Neuronal stem cell (in vitro differentiated cells): Measurements from ENCODE around the gene FOXO3.

Experiments
- DNase-seq: peaks from one replicate; pipeline ENCODE4 v3.0.0-alpha.2; 2013; ENCODE audit warnings: low spot score
- H2AFZ ChIP-seq: one replicate; pipeline ENCODE4 v1.6.1; 2013; ENCODE audit warnings: mild to moderate bottlenecking, low read length, inconsistent platforms
- H2AK5ac ChIP-seq: 2 replicates; pipeline ENCODE4 v1.6.1; 2013; ENCODE audit warnings: low read depth, mild to moderate bottlenecking, inconsistent platforms, low read length, moderate library complexity, mixed read lengths
- H2BK120ac ChIP-seq: 2 replicates; pipeline ENCODE4 v1.6.1; 2013; ENCODE audit warnings: low read depth, mild to moderate bottlenecking, inconsistent platforms, low read length, moderate library complexity, mixed read lengths
- H2BK12ac ChIP-seq: one replicate; pipeline ENCODE4 v1.6.1; 2013; ENCODE audit warnings: low read length, inconsistent platforms
- H2BK15ac ChIP-seq: 2 replicates; pipeline ENCODE4 v1.6.1; 2013; ENCODE audit warnings: mild to moderate bottlenecking, low read length, inconsistent platforms, mixed read lengths
- H2BK5ac ChIP-seq: one replicate; pipeline ENCODE4 v1.6.1; 2013; ENCODE audit warnings: inconsistent platforms, mild to moderate bottlenecking, low read length, moderate library complexity
- H3K14ac ChIP-seq: one replicate; pipeline ENCODE4 v1.6.1; 2013; ENCODE audit warnings: low read length, inconsistent platforms
- H3K18ac ChIP-seq: 2 replicates; pipeline ENCODE4 v1.6.1; 2013; ENCODE audit warnings: low read length, inconsistent platforms
- H3K23ac ChIP-seq: 2 replicates; pipeline ENCODE4 v1.6.1; 2013; ENCODE audit warnings: low read depth, mild to moderate bottlenecking, mixed read lengths, low read length, inconsistent platforms; ENCODE audit not compliant: poor library complexity
- H3K27ac ChIP-seq: replicated peaks from 3 replicates; pipeline ENCODE4 v1.5.1; 2013; ENCODE audit warnings: low read length, inconsistent platforms
- H3K27me3 ChIP-seq, 3 experiments: 2 replicates each; pipeline ENCODE4 v1.6.1; 2013; ENCODE audit warnings: low read length in 3 of 3, mild to moderate bottlenecking in 2 of 3, inconsistent platforms in 1 of 3, low read depth in 1 of 3, mixed read lengths in 1 of 3, moderate library complexity in 1 of 3; ENCODE audit not compliant: control insufficient read depth in 3 of 3, insufficient read depth in 3 of 3
- H3K36me3 ChIP-seq, 2 donors: replicated peaks in 1 of 2; 2 replicates each; pipeline ENCODE4 v1.6.1; 2013; ENCODE audit warnings: low read length in 2 of 2; ENCODE audit not compliant: control insufficient read depth in 2 of 2, insufficient read depth in 2 of 2
- H3K4ac ChIP-seq: 2 replicates; pipeline ENCODE4 v1.6.1; 2013; ENCODE audit warnings: inconsistent platforms, mild to moderate bottlenecking, low read length, moderate library complexity
- H3K4me1 ChIP-seq, 2 donors: 1 replicate in 1 of 2; 2 replicates in 1 of 2; pipeline ENCODE4 v1.6.1; 2013; ENCODE audit warnings: low read length in 2 of 2, low read depth in 1 of 2; ENCODE audit not compliant: control insufficient read depth in 2 of 2, insufficient read depth in 1 of 2
- H3K4me2 ChIP-seq: one replicate; pipeline ENCODE4 v1.6.1; 2013; ENCODE audit warnings: mild to moderate bottlenecking, low read length, inconsistent platforms; ENCODE audit not compliant: insufficient read depth, poor library complexity, severe bottlenecking
- H3K4me3 ChIP-seq, 2 donors: 2 replicates each; pipeline ENCODE4 v1.5.1; 2013; ENCODE audit warnings: low read length in 2 of 2, mild to moderate bottlenecking in 2 of 2, inconsistent platforms in 1 of 2, moderate library complexity in 1 of 2
- H3K79me1 ChIP-seq: one replicate; pipeline ENCODE4 v1.6.1; 2013; ENCODE audit warnings: low read depth, mild to moderate bottlenecking, inconsistent platforms, low read length, moderate library complexity
- H3K9ac ChIP-seq: one replicate; pipeline ENCODE4 v1.6.1; 2013; ENCODE audit warnings: mild to moderate bottlenecking, low read depth, low read length, inconsistent platforms; ENCODE audit not compliant: poor library complexity
- H3K9me3 ChIP-seq, 2 donors: replicated peaks in 1 of 2; 2 replicates each; pipeline versions ENCODE3 to v1.6.1; 2013; ENCODE audit warnings: low read length in 2 of 2, mild to moderate bottlenecking in 2 of 2, inconsistent platforms in 1 of 2, low read depth in 1 of 2, mixed read lengths in 1 of 2, moderate library complexity in 1 of 2; ENCODE audit not compliant: control insufficient read depth in 2 of 2, insufficient read depth in 1 of 2
- H4K8ac ChIP-seq: one replicate; pipeline ENCODE4 v1.6.1; 2013; ENCODE audit warnings: low read depth, mild to moderate bottlenecking, inconsistent platforms, low read length, moderate library complexity
- H4K91ac ChIP-seq: one replicate; pipeline ENCODE4 v1.6.1; 2013; ENCODE audit warnings: low read length, low read depth, mild to moderate bottlenecking, inconsistent platforms; ENCODE audit not compliant: poor library complexity
- WGBS, 2 donors: extraction: QIAGEN DNeasy Blood & Tissue Kit; methylation state at CpG; one replicate each; pipeline ENCODE4 v1.1.7; 2013; ENCODE audit warnings: missing lambda C conversion rate in 2 of 2, mixed read lengths in 1 of 2; ENCODE audit not compliant: insufficient read length in 2 of 2, insufficient replicate concordance in 1 of 2; ENCODE audit errors: extremely low coverage in 2 of 2; 5-methylcytosine and 5-hydroxymethylcytosine counted together

Gene FOXO3

GRCh38 chr6:108712946-108713345, 152.2 kb downstream of the FOXO3 start:
- WGBS, 2 donors: no CpG with 5 or more reads among the region's 2 CpGs

GRCh38 chr6:108714101-108714765, 153.5 kb downstream of the FOXO3 start:
- Histone ChIP-seq H3K4me1 (no peaks in the 10 kb centered on the region), H3K14ac (no peak overlapping the region), H3K9ac (no peak overlapping the region), H3K23ac (no peak overlapping the region), H4K8ac (no peak overlapping the region), H2BK15ac (no peak overlapping the region), H3K4ac (no peak overlapping the region), H4K91ac (no peak overlapping the region), H3K18ac (no peak overlapping the region), H3K27me3 (peaks cover 0 to 5% (median 0%) of the 10 kb centered on the region in 3 experiments), H3K4me2 (no peak overlapping the region), H2AFZ (no peak overlapping the region), H3K79me1 (no peaks in the 10 kb centered on the region), H3K4me3 (no peak overlapping the region), H3K9me3 (no peaks in the 10 kb centered on the region), H2AK5ac (no peak overlapping the region), H3K36me3 (no peaks in the 10 kb centered on the region), H3K27ac (no peak overlapping the region), H2BK120ac (no peak overlapping the region), H2BK5ac (no peak overlapping the region), H2BK12ac (no peak overlapping the region)
- no CpG with 5 or more reads among the region's 7 CpGs for WGBS, 2 donors
- no peak for DNase-seq

More at GRCh38 chr6:108712946-108713345, 152.2 kb downstream of the FOXO3 start:
- Histone ChIP-seq H4K91ac (no peak overlapping the region), H2AK5ac (no peak overlapping the region), H3K14ac (no peak overlapping the region), H2BK5ac (no peak overlapping the region), H3K79me1 (no peaks in the 10 kb centered on the region), H3K36me3 (no peaks in the 10 kb centered on the region), H3K27me3 (peaks cover 0 to 5% (median 0%) of the 10 kb centered on the region in 3 experiments), H4K8ac (peak overlapping the region; percentile 84), H3K9ac (no peak overlapping the region), H3K4me2 (no peak overlapping the region), H3K9me3 (no peaks in the 10 kb centered on the region), H2BK12ac (no peak overlapping the region), H3K4me1 (no peaks in the 10 kb centered on the region), H3K18ac (no peak overlapping the region), H2AFZ (no peak overlapping the region), H2BK15ac (no peak overlapping the region), H3K27ac (no peak overlapping the region), H3K4ac (no peak overlapping the region), H3K23ac (peak overlapping the region; percentile 62), H2BK120ac (no peak overlapping the region), H3K4me3 (no peak overlapping the region)
- no peak for DNase-seq

- H4K91ac ChIP-seq: no peak overlapping the region
- no CpG with 5 or more reads among the region's 9 CpGs for WGBS, 2 donors
- H3K4me2 ChIP-seq: no peak overlapping the region
- H3K36me3 ChIP-seq: no peaks in the 10 kb centered on the region
- no peak overlapping the region for H2AK5ac ChIP-seq
- H3K18ac ChIP-seq: no peak overlapping the region
- H2AFZ ChIP-seq: no peak overlapping the region
- H3K23ac ChIP-seq: no peak overlapping the region
- no peak for DNase-seq
- no peak overlapping the region for H2BK5ac ChIP-seq
- no peak overlapping the region for H3K27ac ChIP-seq
- H3K4me3 ChIP-seq: no peak overlapping the region
- no peak overlapping the region for H2BK120ac ChIP-seq
- no peak overlapping the region for H4K8ac ChIP-seq
- H3K9me3 ChIP-seq: no peaks in the 10 kb centered on the region
- H3K14ac ChIP-seq: no peak overlapping the region
- H3K4ac ChIP-seq: no peak overlapping the region
- H3K27me3 ChIP-seq: peaks cover 0 to 5% (median 0%) of the 10 kb centered on the region in 3 experiments
- no peaks in the 10 kb centered on the region for H3K4me1 ChIP-seq
- no peak overlapping the region for H2BK15ac ChIP-seq
- H3K79me1 ChIP-seq: no peaks in the 10 kb centered on the region
- no peak overlapping the region for H2BK12ac ChIP-seq
- H3K9ac ChIP-seq: no peak overlapping the region
These were observed 154.2 kb downstream of the FOXO3 start for GRCh38 chr6:108714766-108715414.

- Histone ChIP-seq H2BK120ac (no peak overlapping the region), H3K27ac (no peak overlapping the region), H2BK15ac (no peak overlapping the region), H3K23ac (no peak overlapping the region), H3K9me3 (no peaks in the 10 kb centered on the region), H2BK12ac (no peak overlapping the region), H4K8ac (no peak overlapping the region), H4K91ac (no peak overlapping the region), H3K18ac (no peak overlapping the region), H2AK5ac (no peak overlapping the region), H3K27me3 (peaks cover 0 to 5% (median 0%) of the 10 kb centered on the region in 3 experiments), H2AFZ (no peak overlapping the region), H2BK5ac (no peak overlapping the region), H3K79me1 (no peaks in the 10 kb centered on the region), H3K4me3 (peak overlapping the region in 1 of 2 donors; percentile 53), H3K4me2 (no peak overlapping the region), H3K4me1 (no peaks in the 10 kb centered on the region), H3K4ac (no peak overlapping the region), H3K36me3 (no peaks in the 10 kb centered on the region), H3K14ac (no peak overlapping the region), H3K9ac (no peak overlapping the region)
- no peak for DNase-seq
- WGBS, 2 donors: no CpG with 5 or more reads among the region's 5 CpGs
These were observed 155.1 kb downstream of the FOXO3 start for GRCh38 chr6:108715832-108716231.
